DMS79 (cell line): ENCODE data around the gene KRTAP29-1.
A peak's percentile ranks its signal among the peaks of the same experiment; 100 is the strongest.
"Not testable (repeated sequence)": the region's sequence is repeated elsewhere in the genome, so short reads cannot be mapped to it uniquely, and the experiment has no call there.

ENCODE experiments used
- DNase-seq: peaks from one replicate; lab custom pipeline; 2025; lab: John Stamatoyannopoulos, UW

KRTAP29-1 gene, protein sequence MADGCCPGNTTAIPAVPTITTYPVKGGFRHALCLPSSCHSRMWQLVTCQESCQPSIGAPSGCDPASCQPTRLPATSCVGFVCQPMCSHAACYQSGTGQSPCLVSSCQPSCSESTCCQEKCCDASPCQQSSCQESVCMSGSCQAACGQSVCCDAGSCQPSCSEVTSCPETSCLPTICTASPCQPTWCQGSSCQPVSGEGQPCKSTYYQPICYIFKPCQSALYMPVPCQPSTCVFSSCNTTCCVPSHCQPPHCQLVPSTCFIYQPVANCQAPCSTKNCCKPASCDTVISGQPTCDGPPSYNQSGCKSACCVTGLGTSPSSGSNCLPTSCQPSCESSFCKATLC

DNA sequence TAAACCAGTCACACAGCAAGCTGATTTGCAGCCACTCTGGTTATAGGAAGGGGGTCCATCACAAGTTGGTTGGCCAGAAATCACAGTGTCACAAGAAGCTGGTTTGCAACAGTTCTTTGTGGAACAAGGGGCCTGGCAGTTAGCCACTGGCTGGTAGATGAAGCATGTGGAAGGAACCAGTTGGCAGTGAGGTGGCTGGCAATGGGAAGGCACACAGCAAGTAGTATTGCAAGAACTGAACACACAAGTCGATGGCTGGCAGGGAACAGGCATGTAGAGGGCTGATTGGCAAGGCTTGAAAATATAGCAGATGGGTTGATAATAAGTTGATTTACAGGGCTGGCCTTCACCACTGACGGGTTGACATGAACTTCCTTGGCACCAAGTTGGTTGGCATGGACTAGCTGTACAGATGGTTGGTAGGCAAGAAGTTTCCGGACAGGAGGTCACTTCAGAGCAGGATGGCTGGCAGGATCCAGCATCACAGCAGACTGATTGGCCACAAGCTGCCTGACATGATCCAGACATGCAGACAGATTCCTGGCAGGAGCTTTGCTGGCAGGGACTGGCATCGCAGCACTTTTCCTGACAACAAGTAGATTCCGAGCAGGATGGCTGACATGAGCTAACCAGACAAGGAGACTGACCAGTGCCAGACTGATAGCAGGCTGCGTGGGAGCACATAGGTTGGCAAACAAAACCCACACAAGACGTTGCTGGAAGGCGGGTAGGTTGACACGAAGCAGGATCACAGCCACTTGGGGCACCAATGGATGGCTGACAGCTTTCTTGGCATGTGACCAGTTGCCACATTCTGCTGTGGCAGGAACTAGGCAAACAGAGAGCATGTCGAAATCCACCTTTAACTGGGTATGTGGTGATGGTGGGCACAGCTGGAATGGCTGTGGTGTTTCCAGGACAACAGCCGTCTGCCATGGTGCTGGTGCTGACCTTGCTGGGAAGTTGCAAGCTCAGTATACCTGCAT is at the start of gene KRTAP29-1:
Gene KRTAP29-1 (minus strand): TSS at position 936 of the 986 bp plus-strand sequence. CDS start 0 bp downstream, at position 936.
- DNase-seq = no peak

DNA sequence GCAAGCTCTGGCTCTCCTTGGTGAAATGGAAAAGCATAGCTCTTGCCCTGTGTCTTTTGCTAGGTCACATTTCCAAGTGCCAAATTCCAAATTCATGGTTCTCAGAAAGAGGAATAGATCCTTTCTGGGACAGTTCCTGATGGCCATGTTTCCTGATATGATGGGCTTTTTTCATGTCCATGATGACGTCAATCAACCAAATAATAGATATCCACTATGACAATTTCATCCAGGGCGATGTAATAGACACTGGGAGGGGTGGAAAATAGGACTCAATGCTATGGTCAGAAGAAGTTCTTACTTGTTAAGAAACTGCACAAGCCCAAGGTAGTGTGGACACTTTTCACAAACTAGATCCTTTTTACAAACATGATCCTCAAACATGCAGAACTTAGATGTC is 48.5 kb upstream of the KRTAP29-1 start:
- no peak for DNase-seq

DNA sequence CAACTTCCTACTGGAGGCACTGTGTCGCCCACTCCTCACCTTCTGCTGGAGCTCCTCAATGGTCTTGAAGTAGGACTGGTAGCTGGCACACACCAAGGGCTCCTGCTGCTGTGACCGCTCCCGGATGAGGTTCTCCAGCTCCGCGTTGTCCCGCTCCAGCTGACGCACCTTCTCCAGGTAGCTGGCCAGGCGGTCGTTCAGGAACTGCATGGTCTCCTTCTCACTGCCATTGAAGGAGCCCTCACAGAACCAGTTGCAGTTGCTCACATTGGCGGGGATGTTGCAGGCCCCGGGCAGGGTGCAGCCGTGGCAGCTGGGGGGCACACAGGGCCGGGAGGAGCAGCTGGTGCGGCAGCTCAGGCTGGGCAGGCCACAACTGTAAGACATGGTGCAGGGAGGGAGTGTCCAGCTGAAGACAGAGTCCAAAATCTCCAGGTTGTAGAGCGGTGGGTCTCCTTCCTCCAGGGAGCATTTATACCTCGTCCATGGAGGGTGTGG is 47.8 kb upstream of the KRTAP29-1 start, which contains the start of gene KRT33A:
Gene KRT33A (minus strand): TSS at position 448 of the 498 bp plus-strand sequence. CDS start 61 bp downstream, at position 387.
- not testable (repeated sequence) for DNase-seq

DNA sequence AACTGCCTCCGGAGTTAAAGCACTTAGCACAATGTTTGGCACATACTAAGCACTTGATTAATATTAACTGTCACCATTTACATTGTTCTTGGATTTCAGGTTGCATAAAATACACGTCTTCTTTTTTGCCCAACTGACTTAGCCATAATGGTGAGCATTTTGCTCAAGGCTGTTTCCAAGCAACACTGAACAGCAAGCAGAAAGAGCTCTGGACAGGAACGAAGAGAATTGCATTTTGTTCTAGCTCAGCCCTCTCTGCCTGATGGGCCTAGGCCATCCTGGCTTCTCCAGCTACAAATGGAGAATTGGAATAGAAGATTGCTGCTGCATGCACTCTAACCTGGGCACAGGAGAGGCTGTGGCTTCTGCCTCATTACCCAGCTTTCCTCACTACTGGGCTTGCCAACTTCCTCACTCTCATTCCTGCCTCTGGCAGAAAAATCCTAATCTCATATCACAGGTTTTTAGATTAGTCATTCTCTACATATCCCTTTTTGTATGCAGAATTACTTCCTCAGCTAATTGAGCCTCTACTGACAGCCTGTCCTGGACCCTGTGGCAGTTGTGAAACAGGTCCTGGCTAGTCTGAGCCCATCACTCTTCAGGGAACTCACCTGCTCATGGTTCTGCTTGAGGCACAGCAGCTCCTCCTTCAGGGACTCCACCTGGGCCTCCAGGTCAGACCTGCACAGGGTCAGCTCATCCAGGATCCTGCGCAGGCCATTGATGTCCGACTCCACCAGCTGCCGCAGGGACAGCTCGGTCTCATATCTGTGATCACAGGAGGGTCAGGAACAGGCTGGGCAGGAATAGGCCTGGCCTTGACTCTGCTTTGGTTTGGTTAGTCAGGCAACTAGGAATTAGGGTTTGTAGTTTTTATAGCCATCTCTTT is 45.5 kb upstream of the KRTAP29-1 start:
- DNase-seq = no peak

DNA sequence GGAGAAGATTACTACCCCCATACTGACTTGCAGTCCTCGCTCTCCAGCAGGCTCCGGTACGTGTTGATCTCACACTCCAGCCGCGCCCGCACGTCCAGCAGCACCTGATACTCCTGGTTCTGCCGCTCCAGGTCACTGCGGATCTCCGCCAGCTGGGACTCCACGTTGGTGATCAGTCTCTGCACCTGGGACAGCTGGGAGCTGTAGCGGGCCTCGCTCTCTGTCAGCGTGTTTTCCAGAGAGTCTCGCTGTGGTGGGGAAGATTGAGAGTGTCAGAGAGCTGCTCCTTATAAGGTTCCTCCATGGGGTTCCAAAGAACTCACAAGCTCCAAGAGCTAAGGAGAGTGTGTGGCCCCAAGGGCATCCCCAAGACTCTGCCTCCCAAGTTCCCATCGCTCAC is 43.8 kb upstream of the KRTAP29-1 start:
- DNase-seq = not testable (repeated sequence)

DNA sequence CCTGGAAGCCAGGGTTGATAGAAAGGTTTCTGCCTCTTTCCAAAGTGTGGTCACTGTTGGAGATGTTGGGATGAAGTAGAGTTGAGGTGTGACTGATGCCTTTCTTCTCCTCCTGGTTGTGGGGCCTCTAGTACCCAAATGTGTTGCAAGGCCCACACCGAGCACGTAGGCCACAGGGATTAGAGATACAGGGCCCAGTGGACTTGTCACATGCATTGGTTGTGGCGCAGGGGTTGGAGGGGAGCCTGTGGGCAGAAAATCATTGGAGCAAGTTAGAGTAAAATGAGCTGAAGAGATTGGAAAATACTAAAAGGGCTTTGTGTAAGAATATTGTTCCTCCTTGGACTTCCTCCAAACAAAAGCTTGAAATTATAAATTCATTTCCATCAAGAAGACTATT is 43.3 kb upstream of the KRTAP29-1 start:
- no peak for DNase-seq

DNA sequence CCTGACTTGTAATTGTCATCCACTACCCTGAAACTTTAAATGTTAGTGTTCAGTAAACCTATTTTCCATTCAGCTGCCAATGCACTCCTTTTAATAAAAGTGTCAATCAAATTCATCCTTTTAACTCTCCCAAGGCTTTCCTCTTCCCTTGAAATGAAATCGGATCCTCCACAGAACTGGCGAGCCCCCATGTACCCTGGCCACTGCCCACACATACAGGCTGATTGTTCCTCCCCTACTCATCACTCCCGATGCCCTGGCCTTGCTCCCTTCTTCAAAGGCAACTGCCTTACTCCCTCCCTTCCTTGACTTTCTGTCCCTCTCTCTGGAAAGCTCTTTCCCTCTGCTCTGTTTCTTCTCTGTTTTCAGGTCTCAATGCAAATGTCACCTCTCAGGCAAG is 40.4 kb upstream of the KRTAP29-1 start:
- no peak for DNase-seq

DNA sequence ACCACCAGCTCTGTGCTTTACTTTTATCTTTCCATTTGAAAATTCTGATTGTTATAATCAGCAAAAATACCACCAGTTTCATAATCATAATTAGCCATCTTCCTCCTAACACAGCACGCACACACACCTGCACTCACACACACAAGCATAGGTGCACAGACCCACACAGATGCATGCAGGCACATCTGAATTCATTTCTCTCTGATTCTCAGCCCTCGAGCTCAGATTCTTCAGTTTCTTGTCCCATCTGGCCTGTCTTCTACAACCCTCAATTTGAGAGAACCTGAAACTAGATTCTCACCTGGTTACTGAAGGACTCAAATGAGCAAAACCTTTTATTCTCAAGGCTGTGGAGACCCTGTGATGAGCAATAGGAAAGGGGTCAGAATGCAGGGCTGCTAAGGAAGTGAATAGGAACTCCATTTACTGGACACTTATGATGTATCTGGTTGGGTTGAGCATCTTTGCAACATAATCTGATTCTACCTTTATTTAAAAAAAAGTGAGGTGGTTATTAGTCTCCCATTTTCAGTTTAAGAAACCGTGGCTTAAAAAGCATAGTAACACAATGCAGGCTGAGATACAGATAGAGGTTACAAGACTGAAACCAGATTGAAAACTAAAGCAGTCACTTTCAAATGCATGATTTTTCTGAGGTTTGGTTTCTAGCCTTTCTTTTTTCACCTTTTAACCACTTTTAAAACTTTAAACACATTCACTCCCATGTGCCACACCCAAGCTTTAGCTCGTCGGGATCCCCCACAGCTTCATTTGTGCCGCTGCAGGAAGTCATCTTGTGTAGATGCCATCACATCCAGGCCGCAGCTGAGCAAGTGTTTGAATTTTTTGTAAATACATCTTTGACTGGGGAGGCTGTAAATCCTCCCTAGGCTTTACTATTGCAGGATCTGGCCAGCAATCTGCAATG is 38.5 kb upstream of the KRTAP29-1 start:
- DNase-seq = no peak

DNA sequence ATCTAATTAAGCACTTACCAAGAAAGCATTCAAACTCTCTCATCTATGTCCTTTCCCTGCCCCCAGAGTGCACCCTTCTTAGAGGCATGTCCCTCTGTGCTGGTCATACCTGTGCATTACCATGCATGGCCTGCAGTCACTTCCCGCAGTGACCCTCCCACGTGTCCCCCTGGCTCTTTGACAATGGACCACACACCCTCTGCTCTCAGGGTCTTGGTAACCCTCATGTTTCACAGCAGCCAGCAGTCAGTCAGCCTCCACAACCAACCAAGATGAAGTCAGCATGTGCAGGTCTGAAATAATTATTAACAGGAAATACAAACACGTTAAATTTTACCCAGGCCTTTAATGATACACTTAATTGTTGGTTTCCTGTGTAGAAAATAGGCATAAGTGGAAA is 37.8 kb upstream of the KRTAP29-1 start:
- peak; percentile 76 for DNase-seq

DNA sequence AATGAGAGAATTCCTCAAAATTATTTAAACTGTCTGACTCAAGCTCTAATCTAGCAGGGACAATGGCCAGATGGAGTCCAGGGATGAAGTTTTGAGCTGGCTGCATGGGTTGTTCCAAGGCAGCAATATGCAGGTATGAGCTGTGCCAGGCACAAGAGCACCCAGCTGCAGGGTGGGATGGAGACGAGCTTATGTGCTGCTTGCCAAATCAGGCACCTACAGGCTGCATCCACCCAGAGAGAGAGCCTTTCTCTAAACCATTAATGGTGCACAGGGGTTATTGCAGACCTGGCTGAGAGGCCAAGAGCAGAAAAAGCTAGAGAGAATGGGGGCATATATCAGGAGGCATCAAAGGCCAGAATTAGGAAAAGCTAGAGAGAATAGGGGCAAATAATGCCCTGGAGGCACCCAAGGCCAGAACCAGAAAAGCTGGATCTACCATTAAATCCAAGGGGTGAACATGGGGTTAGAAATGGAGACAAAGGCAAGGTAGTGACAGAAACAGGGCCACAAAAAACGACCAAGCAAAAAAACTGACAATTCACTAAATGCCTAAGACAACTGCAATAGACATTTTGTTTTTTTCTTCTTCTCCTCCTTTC is 37.0 kb upstream of the KRTAP29-1 start:
- no peak for DNase-seq

DNA sequence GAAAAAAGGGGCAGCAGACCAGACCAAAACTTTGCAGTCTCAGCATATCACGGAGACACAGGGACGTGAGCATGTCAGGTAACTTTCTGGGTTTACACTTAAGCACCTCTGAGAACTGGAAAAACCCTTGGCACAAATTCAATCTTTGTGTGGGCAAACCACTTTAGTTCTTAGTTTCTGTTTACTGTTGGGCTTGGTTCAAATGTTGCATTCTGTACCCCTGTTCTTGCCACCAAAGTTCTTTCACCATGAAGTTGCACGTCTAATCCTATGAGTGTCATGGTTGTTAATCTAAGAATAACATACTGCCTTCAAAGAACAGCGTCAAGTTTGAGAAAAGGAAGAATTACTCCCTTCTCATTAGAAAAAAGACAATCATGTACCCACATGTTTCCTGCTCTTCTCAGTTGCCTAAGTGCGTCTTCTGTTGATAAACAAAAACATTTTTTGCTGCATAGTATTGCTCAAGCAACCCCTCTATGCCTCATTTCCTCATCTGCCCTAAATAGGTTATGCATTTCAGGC is 36.4 kb upstream of the KRTAP29-1 start:
- peak; percentile 18 for DNase-seq

DNA sequence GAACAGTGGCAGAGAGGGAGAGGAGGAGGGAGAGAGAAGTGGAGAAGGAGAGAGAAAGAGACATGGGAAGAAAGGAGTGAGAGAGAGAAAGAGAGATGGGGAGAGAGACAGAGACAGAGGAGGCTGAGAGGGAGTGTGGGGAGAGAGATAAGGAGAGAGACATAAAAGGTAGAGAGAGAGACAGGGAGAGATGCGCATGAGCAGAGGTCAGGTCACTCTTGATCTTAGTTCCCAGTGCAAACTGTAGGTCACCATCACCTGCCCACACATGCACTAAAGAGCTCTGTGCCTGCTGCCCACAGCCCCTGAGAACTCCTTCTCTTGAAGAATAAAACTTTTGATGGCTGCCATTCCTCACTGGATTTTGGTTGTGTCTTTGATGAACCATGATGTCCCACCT is 33.1 kb upstream of the KRTAP29-1 start:
- DNase-seq = no peak

DNA sequence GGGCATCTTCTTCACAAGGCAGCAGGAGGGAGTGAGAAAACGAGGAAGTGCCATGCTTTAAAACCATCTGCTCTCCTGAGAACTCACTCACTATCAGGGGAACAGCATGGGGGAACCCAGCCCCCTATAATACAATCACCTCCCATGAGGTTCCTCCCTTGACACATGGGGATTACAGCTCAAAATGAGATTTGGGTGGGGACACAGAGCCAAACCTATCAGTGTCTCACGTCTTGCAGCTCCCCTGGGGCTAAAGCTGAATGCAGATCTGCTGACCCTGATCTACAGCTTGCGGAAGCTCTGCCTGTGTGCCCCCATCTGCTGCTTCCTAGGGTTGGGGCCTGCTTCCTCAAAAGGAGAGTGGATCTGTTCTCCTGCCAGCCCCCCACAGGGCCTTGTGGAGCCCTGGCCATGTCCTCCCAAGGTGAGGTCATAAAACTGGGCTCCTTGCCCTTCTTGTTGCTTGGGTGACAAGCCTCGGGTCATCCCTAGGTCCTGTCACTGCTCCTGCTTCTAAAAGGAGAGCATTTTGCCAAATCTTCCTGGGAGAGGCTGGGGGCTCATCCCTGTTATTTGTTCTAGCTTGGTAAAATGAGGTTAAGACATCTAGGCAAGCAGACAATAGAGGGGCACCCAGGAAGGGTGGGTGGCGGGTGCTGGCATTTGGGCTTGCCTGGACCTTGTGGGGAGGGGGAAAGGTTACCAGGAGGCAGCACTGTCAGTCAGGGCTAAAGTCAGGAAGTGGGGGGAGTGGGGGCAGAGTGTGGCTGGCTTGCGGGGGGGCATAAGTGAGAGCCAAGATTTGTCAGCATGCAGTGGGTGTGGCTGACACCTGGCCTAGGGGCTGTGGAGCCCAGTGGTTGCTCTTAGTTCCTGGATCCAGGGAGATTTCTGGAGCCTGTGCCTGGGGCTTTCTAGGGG is 32.0 kb upstream of the KRTAP29-1 start:
- DNase-seq = no peak

DNA sequence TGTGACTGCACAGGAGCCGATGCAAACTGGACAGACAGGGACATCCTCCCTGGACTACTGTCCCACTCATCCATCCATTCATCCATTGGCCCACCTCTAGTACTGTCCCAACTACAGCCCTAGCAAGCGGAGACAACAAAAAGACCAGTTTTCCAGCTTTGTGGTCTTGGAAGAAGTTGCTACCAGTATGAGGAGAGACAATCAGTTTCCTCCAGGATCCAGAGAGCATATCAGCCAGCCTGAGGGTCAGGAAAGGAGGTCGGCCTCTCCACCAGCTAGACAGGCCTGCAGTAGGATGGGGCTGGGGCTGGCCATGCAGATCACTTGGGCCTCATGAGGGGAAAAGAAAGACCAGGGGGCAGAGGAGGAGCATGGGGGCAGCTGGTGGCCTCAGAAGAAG is 31.2 kb upstream of the KRTAP29-1 start:
- DNase-seq = no peak

DNA sequence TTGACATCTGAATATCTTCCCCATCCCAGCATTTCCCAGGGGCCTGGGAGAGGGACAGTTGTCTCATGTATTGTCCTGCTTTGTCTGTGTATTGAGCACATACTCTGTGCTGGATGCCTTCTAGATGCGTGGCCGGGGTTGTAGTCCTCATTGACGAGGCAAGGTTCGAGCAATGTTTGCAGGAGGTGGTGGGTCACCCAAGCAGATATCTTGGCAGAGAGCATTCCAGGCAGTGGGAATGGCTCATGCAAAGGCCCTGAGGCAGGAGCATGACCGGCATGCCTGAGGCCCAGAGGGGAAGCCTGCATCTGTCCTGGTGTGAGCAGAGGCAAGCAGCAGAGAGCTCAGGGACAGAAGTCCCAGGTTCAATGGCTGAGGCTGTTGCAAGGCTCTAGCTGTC is 30.4 kb upstream of the KRTAP29-1 start:
- DNase-seq = no peak

DNA sequence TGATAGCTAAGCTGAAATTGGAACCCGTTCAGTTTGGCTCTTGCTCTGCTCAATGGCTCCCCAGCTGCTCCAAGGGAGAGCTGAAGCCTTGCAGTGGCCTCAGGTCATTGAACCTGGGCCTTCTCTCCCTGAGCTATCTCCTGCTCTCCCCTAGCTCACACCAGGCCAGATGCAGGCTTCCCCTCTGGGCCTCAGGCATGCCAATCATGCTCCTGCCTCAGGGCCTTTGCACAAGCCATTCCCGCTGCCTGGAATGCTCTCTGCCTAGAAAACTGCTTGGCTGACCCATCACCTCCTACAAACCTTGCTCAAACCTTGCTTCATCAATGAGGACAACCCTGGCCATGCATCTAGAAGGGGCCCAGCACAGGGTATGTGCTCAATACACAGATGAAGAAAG is 29.6 kb upstream of the KRTAP29-1 start:
- no peak for DNase-seq

DNA sequence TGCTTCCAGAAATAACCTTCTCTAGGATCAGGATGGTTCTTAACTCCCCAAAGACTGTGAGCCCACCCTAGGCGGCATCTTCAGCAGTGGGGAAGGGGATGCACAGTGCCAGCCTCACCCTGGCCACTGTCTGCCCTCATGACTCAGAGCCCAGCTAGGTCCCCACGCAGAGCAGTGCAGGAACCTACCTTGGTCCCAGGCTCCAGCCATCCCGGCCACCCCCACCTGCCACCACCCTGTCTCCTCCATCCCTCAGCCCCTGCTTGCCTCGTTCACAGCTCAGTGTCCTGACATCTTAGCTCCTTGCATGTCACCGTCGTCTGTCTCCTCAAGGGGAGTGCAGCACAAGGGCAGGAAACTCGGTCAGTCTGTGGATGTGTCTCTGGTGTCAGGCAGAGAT is 29.0 kb upstream of the KRTAP29-1 start:
- no peak for DNase-seq

DNA sequence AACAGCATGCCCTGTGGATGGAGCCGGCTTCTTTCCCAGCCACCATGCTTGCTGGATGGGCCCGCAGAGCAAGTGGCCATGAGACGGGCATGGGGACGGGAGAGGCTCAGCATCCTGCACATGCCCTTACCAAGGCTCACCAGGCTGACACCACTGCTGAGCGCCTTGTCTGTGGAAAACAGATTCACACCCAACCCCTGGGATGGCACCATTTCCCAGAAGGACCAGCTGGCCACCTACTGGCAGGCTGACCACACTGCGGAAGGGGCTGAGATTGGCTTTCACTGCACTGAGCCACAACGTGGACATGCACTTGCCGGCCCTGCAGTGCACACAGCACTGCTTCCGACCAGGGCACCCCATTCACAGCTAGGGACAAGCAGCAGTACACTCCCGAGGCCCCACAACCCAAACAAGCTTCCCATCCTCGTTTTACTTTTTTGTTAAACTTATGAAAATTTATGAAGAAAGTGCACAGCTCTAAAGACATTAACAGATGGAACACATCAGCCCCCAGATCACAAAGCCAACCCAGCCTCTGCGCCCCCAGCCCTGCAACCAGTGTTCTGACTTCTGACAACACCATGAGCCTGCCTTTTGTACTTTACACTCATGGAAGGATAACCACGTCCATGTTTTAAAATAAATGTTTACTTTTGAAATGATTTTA is 26.8 kb upstream of the KRTAP29-1 start:
- no peak for DNase-seq
